GM21526 (cell line): ENCODE results near the gene HMCN1.
"Not testable (repeated sequence)": the region's sequence is repeated elsewhere in the genome, so short reads cannot be mapped to it uniquely, and the experiment has no call there.

Experiments
- ATAC-seq: cut with Tn5 transposase; IDR thresholded peaks from one replicate; pipeline ENCODE4 v1.9.1; 2021; ENCODE audit warnings: moderate library complexity; ENCODE audit not compliant: unreplicated experiment, low FRiP score

The HMCN1 gene

GRCh38 chr1:185846672-185847444, 112.7 kb downstream of the HMCN1 start:
- ATAC-seq: no peak

GRCh38 chr1:185849014-185849413, 114.8 kb downstream of the HMCN1 start:
- ATAC-seq: no peak

GRCh38 chr1:185850366-185850765, 116.2 kb downstream of the HMCN1 start:
- no peak for ATAC-seq

GRCh38 chr1:185853739-185854138, 119.5 kb downstream of the HMCN1 start:
- no peak for ATAC-seq

- no peak for ATAC-seq
Observed at GRCh38 chr1:185856482-185856881, 122.3 kb downstream of the HMCN1 start.

GRCh38 chr1:185857442-185857841, 123.3 kb downstream of the HMCN1 start:
- no peak for ATAC-seq

GRCh38 chr1:185860311-185860710, 126.1 kb downstream of the HMCN1 start:
- ATAC-seq: no peak

GRCh38 chr1:185860859-185861258, 126.7 kb downstream of the HMCN1 start:
- ATAC-seq: no peak

GRCh38 chr1:185861630-185862029, 127.4 kb downstream of the HMCN1 start:
- ATAC-seq: no peak

GRCh38 chr1:185862235-185862634, 128.0 kb downstream of the HMCN1 start:
- ATAC-seq: no peak

- ATAC-seq: no peak
Observed at GRCh38 chr1:185864331-185864730, 130.1 kb downstream of the HMCN1 start.

GRCh38 chr1:185864889-185865517, 130.8 kb downstream of the HMCN1 start:
- no peak for ATAC-seq

- ATAC-seq: no peak
Observed at GRCh38 chr1:185869590-185869989, 135.4 kb downstream of the HMCN1 start.

- no peak for ATAC-seq
Observed at GRCh38 chr1:185871627-185872150, 137.5 kb downstream of the HMCN1 start.

GRCh38 chr1:185874246-185874645, 140.1 kb downstream of the HMCN1 start:
- ATAC-seq: no peak

- ATAC-seq: no peak
Observed at GRCh38 chr1:185880330-185880729, 146.1 kb downstream of the HMCN1 start.

GRCh38 chr1:185880779-185881333, 146.7 kb downstream of the HMCN1 start:
- no peak for ATAC-seq

- ATAC-seq: no peak
Observed at GRCh38 chr1:185886046-185886445, 151.9 kb downstream of the HMCN1 start.

GRCh38 chr1:185886671-185887070, 152.5 kb downstream of the HMCN1 start:
- ATAC-seq: no peak

GRCh38 chr1:185892831-185893403, 158.7 kb downstream of the HMCN1 start:
- not testable (repeated sequence) for ATAC-seq

GRCh38 chr1:185894791-185895190, 160.6 kb downstream of the HMCN1 start:
- ATAC-seq: no peak
